Thoracic aorta endothelial cell (primary cell): Measurements from ENCODE around the gene ACAT1. TPM values are rescaled to one million over a fixed set of nuclear protein-coding genes. Genes with fewer than 3 reads are reported as not detected.

Experiments used
- small RNA-seq: library from RNA; depleted of rRNA; stranded (forward); fragments of <200 nt; gene quantifications from one replicate; pipeline ENCODE3, GENCODE V24; 2012
- total RNA-seq: library from RNA; depleted of rRNA; stranded (reverse); fragments of >200 nt; gene quantifications from 2 replicates; pipeline ENCODE4 v1.2.3, GENCODE V29; 2012

ACAT1 gene
- 88.6 and 91.5 TPM in 2 replicates for total RNA-seq

GRCh38 chr11:108121274-108122155 is at the start of gene ACAT1:
ACAT1 (plus strand) TSS chr11:108121567; CDS start chr11:108121607, 40 bp downstream.

Small RNAs within 50 kb of the gene (small RNA-seq; reads per million reads assigned to genes)
- not detected for gene RF00019

Other genes starting within 250 kb of the ACAT1 start
- gene RAB39A, start 193.1 kb upstream of the ACAT1 start, total RNA-seq = 0.14 TPM in 1 of 2 replicates, not detected in the other
- 63.8 and 65.5 TPM in 2 replicates for gene CUL5, start 112.7 kb upstream of the ACAT1 start, total RNA-seq
- 29.0 and 34.8 TPM in 2 replicates for gene NPAT, start 101.1 kb downstream of the ACAT1 start, total RNA-seq
- 103 and 148 TPM in 2 replicates for gene ATM, start 101.5 kb downstream of the ACAT1 start, total RNA-seq